Activated CD4-positive, CD25-positive, alpha-beta regulatory T cell treated with anti-CD3 and anti-CD28 coated beads, Interleukin-2, amount 50 U/mL, for 24 hours (primary cell): ENCODE measurements around the gene LRP1B.
"Not testable (repeated sequence)": the region's sequence is repeated elsewhere in the genome, so short reads cannot be mapped to it uniquely, and the experiment has no call there.

Experiments
- ATAC-seq, 2 donors: fragments of 150-1000 bp; cut with Tn5 transposase; one replicate each; pipeline ENCODE4 v1.10.0; 2021; ENCODE audit warnings: mild to moderate bottlenecking in 1 of 2, moderate library complexity in 1 of 2

The LRP1B gene

DNA sequence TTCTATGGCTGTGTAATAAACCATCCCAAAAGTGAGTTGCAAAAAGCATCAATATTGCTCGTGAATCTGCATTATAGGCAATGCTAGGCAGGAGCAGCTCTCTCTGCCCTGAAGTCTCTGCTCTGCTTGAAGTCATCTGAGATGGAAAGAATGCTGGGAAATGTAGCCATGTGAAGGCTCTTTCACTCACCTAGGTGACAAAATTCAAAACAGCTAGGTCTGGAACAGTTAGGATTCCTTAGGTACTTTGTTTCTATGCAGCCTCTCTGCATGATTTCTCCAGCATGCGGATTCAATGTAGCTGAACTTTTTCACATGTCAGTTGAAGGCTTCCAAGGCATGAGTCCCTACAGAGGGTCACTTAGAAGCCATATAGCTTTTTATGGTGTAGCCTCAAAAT, 1383.7 kb downstream of the LRP1B start:
- no peak for ATAC-seq

GRCh38 chr2:140744379-140744778, 1386.4 kb downstream of the LRP1B start:
- no peak for ATAC-seq

GRCh38 chr2:140737006-140737405, 1393.8 kb downstream of the LRP1B start:
- ATAC-seq: no peak

GRCh38 chr2:140734992-140735391, 1395.8 kb downstream of the LRP1B start:
- ATAC-seq: no peak

DNA sequence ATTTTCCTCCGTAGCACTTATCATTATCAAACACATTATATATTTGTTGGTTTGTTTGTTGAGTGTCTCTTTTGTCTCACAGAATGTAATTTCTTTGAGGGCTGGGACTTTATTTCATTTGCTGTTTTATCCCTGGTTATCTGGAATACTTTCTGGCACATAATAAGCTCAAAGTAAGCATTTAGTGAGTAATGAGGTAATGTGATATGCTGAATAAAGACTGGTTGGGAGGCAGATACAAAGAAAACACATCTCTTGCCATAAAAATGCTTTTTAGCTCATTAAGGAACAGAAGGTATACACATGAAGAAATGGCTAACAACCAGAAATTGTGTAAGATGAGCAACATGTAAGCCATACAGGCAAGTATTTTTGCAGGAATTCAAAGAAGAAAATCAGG, 1411.8 kb downstream of the LRP1B start:
- ATAC-seq: no peak

GRCh38 chr2:140717481-140717880, 1413.3 kb downstream of the LRP1B start:
- no peak for ATAC-seq

- no peak for ATAC-seq
Measured at GRCh38 chr2:140714586-140714985, 1416.2 kb downstream of the LRP1B start.

DNA sequence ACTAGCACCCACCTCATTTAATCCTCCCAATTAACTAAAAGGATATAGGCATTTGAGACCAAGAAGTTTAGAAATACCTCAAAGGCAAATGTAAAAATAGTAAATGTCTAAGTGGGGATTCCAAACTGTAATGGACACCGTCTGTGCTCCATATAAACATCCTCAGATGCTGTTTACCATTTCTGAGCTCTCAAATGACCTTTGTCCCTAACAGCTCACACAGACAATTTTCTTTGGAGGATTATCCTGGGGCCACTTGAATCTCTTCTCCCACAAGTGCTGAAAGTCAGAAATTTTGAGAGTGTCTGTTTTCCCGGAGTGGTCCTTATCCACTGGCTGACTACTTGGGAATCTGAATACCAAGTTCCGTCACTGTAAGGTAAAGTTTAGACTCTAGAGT, 1418.9 kb downstream of the LRP1B start:
- no peak for ATAC-seq

- no peak for ATAC-seq
Measured at GRCh38 chr2:140701726-140702125, 1429.1 kb downstream of the LRP1B start.

- no peak for ATAC-seq
Measured at GRCh38 chr2:140698636-140699035, 1432.2 kb downstream of the LRP1B start.

- no peak for ATAC-seq
Measured at GRCh38 chr2:140696449-140696848, 1434.4 kb downstream of the LRP1B start.

GRCh38 chr2:140695155-140695554, 1435.7 kb downstream of the LRP1B start:
- no peak for ATAC-seq

GRCh38 chr2:140687825-140688224, 1443.0 kb downstream of the LRP1B start:
- no peak for ATAC-seq

GRCh38 chr2:140683658-140684057, 1447.2 kb downstream of the LRP1B start:
- no peak for ATAC-seq

DNA sequence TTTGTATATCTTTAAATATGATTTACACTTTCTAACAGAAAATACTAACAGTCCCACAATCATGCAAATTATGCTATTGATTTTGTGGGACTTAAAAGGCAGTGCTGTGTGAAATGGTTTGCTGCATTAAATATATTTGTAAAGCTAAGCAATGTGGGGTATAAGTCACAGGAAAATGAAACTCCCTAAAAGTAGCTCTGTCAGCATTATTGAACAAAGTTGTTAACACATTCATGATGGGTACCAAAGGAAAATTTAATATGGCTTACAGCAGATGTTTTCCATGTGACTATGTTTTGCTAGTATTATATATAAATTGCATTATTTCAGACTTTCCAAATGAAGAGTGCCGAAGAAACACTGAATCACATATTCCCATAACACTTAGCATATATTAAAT, 1450.0 kb downstream of the LRP1B start:
- no peak for ATAC-seq

DNA sequence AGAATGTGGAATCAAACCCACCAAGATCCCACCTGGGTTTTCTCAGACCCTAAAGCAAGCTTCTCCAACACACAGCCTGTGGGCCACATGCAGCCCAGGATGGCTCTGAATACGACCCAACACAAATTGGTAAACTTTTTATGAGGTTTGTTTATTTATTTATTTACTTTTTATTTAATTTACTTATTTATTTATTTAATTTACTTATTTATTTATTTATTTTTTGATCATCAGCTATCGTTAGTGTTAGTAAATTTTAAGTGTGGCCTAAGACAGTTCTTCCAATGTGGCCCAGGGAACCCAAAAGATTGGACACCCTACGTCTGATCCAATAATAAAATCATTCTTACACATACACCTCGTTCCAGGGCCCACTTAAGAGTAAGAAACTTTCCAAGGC, 1451.1 kb downstream of the LRP1B start:
- ATAC-seq: no peak

DNA sequence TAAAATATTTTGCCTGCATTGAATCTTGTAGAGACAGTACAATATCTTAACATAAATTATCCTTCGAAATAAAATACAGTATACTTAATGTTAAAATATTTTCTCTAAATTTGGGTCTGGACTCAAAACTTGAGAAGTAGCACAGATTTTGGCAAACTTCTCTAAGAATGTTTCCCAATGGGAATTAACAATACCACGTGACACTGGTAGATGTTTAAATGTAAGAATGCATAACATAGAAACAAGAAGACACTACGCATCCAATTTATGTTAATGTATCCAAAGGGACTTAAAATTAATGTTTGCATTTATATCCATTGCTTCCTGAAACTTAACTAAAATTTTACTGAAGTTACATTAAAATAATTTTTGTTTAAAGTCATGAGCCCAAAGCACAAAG, 1460.9 kb downstream of the LRP1B start:
- ATAC-seq: no peak

- ATAC-seq: no peak
Measured at GRCh38 chr2:140667203-140667602, 1463.6 kb downstream of the LRP1B start.

GRCh38 chr2:140662504-140662903, 1468.3 kb downstream of the LRP1B start:
- ATAC-seq: no peak

- no peak for ATAC-seq
Measured at GRCh38 chr2:140658760-140659692, 1471.8 kb downstream of the LRP1B start.

- no peak for ATAC-seq
Measured at GRCh38 chr2:140657657-140658056, 1473.2 kb downstream of the LRP1B start.

GRCh38 chr2:140654565-140654964, 1476.3 kb downstream of the LRP1B start:
- no peak for ATAC-seq

DNA sequence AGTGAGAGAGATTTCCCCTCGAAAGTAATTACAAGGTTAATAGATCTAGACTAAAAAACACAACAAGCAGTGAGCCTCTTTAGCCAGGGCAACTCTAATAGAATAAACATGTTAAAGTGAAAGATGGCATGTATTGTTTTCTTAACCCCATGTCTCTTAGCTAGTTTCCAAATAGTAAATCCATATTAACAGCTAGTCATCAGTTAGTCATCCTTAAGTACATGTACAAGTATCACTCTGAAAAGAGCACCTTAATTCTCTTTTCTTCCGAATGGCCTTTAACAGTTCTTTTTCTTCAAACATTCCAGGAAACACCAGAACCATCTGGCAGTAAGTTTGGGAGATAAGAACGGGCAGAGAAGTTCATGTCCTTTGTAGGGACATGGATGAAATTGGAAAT, 1480.0 kb downstream of the LRP1B start:
- no peak for ATAC-seq

DNA sequence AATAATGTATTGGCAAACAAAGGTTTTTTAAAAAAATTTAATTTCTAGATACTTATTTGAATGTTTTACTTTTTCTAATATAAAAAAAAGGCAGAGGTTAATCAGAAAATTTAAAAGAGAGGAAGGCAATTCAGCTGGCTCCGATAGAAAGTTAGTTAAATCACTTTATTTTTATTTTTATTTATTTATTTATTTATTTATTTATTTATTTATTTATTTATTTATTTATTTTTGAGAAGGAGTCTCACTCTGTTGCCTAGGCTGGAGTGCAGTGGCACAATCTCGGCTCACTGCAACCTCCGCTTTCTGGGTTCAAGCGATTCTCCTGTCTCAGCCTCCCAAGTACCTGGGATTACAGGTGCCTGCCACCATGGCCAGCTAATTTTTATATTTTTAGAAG, 1480.7 kb downstream of the LRP1B start:
- not testable (repeated sequence) for ATAC-seq

DNA sequence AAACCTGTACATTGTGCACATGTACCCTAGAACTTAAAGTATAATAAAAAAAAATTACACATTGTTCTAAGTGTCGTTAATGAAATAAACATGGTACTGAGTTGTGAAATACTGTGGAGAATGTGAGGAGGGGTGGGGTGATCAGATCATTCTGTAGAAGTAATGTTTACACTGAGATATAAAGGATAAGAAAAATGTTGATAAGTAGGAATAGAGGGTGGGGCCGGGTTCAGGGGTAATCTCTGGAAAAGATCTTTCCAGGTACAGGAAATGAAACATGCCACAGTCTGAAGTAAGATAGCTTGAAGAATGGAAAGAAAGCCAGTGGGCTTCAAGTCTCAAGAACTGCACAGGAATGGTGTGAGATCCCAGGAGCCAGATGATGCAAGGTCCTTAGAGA, 1482.4 kb downstream of the LRP1B start:
- no peak for ATAC-seq
